Vagina (tissue), 2 donors: ENCODE data around the gene DHRS4.
"Not testable (repeated sequence)": the region's sequence is repeated elsewhere in the genome, so short reads cannot be mapped to it uniquely, and the experiment has no call there.

Source experiments
- POLR2A ChIP-seq, 2 donors: fragments of 450-650 bp; IDR thresholded peaks; one replicate each; pipeline ENCODE4 v1.6.1; 2017; ENCODE audit warnings: antibody characterized with exemption in 2 of 2, mild to moderate bottlenecking in 2 of 2, moderate library complexity in 2 of 2
- TF ChIP-seq, protein P1 (sequence below), 3 experiments: fragments of 450-650 bp in 2 of 3; fragments of 200-600 bp in 1 of 3; sonication (generic) in 1 of 3; IDR thresholded peaks; one replicate each; pipeline ENCODE4 v1.5.1; 2017 to 2019; ENCODE audit warnings: antibody characterized with exemption in 3 of 3, mild to moderate bottlenecking in 2 of 3, moderate library complexity in 2 of 3

- not testable (repeated sequence) for TF ChIP-seq POLR2A (IDR thresholded peaks at IDR 0.05)
- TF ChIP-seq, protein P1, sequence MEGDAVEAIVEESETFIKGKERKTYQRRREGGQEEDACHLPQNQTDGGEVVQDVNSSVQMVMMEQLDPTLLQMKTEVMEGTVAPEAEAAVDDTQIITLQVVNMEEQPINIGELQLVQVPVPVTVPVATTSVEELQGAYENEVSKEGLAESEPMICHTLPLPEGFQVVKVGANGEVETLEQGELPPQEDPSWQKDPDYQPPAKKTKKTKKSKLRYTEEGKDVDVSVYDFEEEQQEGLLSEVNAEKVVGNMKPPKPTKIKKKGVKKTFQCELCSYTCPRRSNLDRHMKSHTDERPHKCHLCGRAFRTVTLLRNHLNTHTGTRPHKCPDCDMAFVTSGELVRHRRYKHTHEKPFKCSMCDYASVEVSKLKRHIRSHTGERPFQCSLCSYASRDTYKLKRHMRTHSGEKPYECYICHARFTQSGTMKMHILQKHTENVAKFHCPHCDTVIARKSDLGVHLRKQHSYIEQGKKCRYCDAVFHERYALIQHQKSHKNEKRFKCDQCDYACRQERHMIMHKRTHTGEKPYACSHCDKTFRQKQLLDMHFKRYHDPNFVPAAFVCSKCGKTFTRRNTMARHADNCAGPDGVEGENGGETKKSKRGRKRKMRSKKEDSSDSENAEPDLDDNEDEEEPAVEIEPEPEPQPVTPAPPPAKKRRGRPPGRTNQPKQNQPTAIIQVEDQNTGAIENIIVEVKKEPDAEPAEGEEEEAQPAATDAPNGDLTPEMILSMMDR (IDR thresholded peaks at IDR 0.05): not testable (repeated sequence)
Observed at GRCh38 chr14:23953116-23953463, 480 bp upstream of the DHRS4 start.
